ENCODE measurements around the gene COL8A2.
"Not testable (repeated sequence)": the region's sequence is repeated elsewhere in the genome, so short reads cannot be mapped to it uniquely, and the experiment has no call there.

The COL8A2 gene

GRCh38 chr1:36159614-36160387 lies 34.8 kb upstream of the COL8A2 start:
- no peaks in the 10 kb centered on the region for H3K9me3 ChIP-seq (ENCODE audit: severe bottlenecking)
- no peak overlapping the region for H3K27ac ChIP-seq
- DNase-seq: no peak
- TF ChIP-seq CTCF (IDR thresholded peaks at IDR 0.05; ENCODE audit: low read depth, low read length): no peak
- H3K4me3 ChIP-seq (ENCODE audit: low read depth, low read length): no peak overlapping the region
- no peaks in the 10 kb centered on the region for H3K27me3 ChIP-seq (ENCODE audit: insufficient read depth, low read depth, severe bottlenecking)
- peaks cover 42% of the 10 kb centered on the region for H3K36me3 ChIP-seq

GRCh38 chr1:36158827-36159252 lies 33.8 kb upstream of the COL8A2 start:
- not testable (repeated sequence) for DNase-seq; H3K27me3 ChIP-seq (ENCODE audit: insufficient read depth, low read depth, severe bottlenecking); H3K27ac ChIP-seq; H3K9me3 ChIP-seq (ENCODE audit: severe bottlenecking); H3K4me3 ChIP-seq (ENCODE audit: low read depth, low read length)
- H3K36me3 ChIP-seq: peaks cover 37% of the 10 kb centered on the region

GRCh38 chr1:36157973-36158826 lies 33.2 kb upstream of the COL8A2 start:
- peaks cover 37% of the 10 kb centered on the region for H3K36me3 ChIP-seq
- peak overlapping the region; percentile 97 for H3K27ac ChIP-seq
- no peaks in the 10 kb centered on the region for H3K27me3 ChIP-seq (ENCODE audit: insufficient read depth, low read depth, severe bottlenecking)
- DNase-seq: no peak
- no peak overlapping the region; the same call in 1 of the 2 replicates for H3K4me3 ChIP-seq (ENCODE audit: low read depth, low read length)
- no peak for TF ChIP-seq CTCF (IDR thresholded peaks at IDR 0.05; ENCODE audit: low read depth, low read length)
- no peaks in the 10 kb centered on the region for H3K9me3 ChIP-seq (ENCODE audit: severe bottlenecking)

GRCh38 chr1:36157115-36157903 lies 32.3 kb upstream of the COL8A2 start:
- peak overlapping the region; percentile 97 for H3K27ac ChIP-seq
- H3K4me3 ChIP-seq (ENCODE audit: low read depth, low read length): peak overlapping the region; percentile 88
- no peaks in the 10 kb centered on the region for H3K27me3 ChIP-seq (ENCODE audit: insufficient read depth, low read depth, severe bottlenecking)
- H3K36me3 ChIP-seq: peaks cover 35% of the 10 kb centered on the region
- peak; percentile 53 for DNase-seq
- H3K9me3 ChIP-seq (ENCODE audit: severe bottlenecking): no peaks in the 10 kb centered on the region
- TF ChIP-seq CTCF (IDR thresholded peaks at IDR 0.05; ENCODE audit: low read depth, low read length): no peak

- Histone ChIP-seq H3K36me3 (peaks cover 32% of the 10 kb centered on the region), H3K9me3 (ENCODE audit: severe bottlenecking) (no peaks in the 10 kb centered on the region), H3K27ac (peak overlapping the region; percentile 97), H3K4me3 (ENCODE audit: low read depth, low read length) (peak overlapping the region; percentile 88), H3K27me3 (ENCODE audit: insufficient read depth, low read depth, severe bottlenecking) (no peaks in the 10 kb centered on the region)
- peak; percentile 89 for DNase-seq
- no peak for TF ChIP-seq CTCF (IDR thresholded peaks at IDR 0.05; ENCODE audit: low read depth, low read length)
Measured at GRCh38 chr1:36156329-36157114, 31.5 kb upstream of the COL8A2 start.

Data from WERI-Rb-1 (cell line).